ENCODE measurements around the gene F7.
"Not testable (repeated sequence)": the region's sequence is repeated elsewhere in the genome, so short reads cannot be mapped to it uniquely, and the experiment has no call there.

The F7 gene

DNA sequence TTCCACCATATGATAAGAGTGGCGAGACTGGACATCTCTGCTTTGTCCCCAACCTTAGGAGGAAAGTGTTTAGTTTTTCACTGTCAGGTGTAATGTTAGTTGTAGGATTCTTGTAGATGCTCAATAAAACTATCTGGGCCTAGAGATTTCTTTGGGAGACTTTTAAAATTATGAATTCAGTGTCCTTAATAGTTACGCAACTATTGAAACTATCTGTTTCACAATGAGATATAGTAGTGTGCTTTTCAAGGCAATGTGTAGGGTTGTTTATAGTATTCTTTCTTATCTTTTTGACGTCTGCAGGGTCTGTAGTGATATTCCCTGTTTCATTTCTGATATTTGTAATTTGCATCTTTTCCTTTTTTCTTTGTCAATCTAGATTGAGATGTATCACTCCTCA is 33.2 kb upstream of the F7 start:
- no peak for DNase-seq (ENCODE audit: low read depth)

DNA sequence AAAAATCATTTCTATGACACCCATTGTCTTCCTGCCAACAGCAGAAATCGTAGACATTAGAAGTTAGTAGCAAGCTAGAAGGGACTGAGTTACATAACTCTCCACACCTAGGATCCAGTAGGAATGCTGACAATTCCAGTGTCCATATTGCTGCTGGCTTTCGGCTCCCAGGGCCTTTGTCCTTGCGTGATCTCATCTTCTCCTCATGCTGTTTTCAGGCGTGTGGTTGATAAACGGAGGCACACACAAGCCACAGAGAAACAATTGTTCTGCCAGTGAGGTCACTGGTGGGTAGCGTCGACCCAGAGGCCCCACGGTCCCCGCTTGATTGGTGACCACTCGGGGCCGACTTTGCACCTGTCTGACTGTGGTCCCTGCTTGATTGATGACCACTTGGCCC is 31.6 kb upstream of the F7 start:
- no peak for DNase-seq (ENCODE audit: low read depth)

DNA sequence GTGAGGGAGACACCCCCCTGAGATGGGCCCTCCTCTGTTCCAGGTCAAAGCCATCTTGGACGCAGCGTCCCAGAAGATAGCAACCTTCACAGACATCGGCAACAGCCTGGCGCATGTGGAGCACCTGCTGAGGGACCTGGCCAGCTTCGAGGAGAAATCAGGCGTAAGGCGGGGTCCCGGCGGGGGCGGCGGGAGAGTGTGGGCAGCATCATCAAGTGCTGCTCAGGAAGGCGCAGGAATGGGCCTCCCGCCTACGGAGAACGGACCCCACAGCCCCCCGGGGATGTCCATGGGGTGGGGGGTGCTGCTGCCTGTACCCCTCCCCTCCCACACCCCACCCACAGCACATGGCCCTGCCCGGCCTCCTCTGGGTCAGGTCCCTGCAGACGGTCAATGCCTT is 31.2 kb upstream of the F7 start:
- no peak for DNase-seq (ENCODE audit: low read depth)

DNA sequence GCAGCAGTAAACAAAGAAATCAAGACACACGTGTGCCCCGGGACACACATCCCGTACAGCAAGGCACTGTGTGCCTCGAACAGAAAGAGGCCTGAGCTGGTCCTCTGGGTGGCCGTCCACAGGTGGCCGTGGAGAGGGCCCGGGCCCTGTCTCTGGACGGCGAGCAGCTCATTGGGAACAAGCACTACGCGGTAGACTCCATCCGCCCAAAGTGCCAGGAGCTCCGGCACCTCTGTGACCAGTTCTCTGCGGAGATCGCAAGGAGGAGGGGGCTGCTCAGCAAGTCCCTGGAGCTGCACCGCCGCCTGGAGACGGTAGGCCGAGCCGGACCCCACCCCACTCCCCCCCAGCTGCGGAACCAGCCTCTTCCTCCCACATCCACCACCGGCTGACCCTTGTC is 30.7 kb upstream of the F7 start:
- no peak for DNase-seq (ENCODE audit: low read depth)

DNA sequence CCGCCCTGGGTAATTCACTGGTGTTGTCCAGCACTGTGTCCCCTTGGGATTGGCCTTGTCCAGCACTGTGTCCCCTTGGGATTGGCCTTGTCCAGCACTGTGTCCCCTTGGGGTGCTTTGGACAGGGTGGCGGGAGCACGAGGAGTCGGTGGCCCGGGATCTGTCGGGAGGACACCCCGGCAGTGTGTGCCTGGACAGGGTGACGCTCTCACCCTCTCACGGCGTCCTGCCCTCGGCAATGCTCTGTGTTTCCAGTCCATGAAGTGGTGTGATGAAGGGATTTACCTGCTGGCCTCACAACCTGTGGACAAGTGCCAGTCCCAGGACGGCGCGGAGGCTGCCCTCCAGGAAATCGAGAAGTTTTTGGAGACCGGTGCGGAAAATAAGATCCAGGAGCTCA is 29.9 kb upstream of the F7 start:
- no peak for DNase-seq (ENCODE audit: low read depth)

DNA sequence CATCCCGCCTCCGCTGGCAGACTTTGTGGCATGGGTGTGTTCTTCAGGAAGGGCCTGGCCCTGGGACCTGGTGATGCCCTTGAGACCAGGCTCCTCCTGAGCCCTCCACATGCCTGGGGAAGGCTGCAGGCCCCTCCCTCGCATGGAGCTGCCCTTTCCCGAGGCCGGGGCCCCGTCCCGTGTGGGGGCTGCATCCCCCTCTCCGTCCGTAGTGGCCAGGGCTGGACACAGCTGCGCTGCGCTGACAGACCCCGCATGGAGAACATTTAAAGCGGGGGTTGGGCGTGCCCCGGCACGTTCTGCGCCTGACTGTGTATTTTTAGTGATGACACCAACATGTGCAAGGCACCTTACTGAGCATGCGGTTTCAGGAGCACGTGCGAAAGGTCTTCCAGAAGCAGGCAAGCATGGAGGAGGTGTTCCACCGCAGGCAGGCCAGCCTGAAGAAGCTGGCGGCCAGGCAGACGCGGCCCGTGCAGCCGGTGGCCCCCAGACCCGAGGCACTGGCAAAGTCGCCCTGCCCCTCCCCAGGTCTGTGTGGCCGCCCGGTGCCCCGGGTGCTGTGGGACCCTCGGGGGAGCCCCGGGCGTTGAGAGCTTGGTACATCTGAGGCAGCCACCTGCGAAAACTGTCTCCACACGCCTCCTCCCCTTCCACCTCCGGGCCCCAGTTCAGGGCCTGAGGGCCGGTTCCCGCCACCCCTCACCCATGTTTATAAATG is 28.8 kb upstream of the F7 start:
- no peak for DNase-seq (ENCODE audit: low read depth)

DNA sequence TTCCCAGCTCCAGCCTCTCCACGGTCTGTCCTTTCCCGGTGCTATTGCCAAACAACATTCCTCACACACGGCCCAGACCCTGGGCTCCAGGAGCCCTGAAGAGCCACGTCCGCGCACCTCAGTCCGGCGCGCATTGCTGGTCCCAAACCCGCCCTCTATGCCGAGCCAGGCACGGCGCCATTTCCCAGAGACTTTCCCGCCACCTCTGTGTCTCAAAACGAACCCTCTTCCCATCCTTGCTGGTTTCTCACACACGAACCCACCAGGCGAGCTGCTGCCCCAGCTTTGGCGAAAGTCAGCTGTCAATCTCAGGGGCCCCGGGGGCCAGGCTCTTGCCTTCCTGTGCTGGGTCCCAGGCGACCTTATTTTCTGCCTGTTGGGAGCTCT is 28.0 kb upstream of the F7 start:
- no peak for DNase-seq (ENCODE audit: low read depth)

DNA sequence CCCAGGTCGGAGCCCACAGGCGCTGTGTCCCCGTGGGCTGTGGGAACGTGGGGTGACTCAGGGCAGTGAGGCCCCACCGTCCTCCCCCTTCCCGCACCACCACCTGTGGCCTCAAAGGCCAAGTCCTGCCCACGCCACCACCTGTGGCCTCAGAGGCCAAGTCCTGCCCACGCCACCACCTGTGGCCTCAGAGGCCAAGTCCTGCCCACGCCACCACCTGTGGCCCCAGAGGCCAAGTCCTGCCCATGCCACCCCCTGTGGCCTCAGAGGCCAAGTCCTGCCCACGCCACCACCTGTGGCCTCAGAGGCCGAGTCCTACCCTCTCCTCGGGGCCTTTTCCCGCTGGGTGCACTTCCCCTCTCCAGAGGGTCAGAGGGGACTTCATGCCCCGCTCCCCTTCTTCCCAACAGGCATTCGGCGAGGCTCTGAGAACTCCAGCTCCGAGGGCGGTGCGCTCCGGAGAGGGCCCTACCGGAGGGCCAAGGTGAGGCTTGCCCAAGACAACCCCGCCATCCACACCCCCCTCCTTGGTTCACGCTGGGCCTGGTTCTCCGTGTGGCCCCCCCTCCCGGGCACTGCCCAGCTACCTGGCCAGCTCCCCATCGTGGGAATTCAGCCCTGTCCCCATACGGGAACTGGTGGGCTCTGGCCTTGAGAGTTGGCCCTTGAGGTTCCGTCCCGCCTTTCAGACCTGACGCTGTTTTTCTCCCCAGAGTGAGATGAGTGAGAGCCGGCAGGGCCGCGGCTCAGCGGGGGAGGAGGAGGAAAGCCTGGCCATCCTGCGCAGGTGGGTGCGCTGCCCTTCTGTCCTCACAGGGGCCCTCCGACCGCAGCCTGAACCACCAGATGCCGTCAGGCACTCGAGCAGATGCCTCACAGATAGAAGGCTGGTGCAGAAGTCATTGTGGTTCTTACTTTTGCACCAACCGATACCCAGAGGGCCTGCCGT is 27.4 kb upstream of the F7 start:
- DNase-seq (ENCODE audit: low read depth), result no peak

DNA sequence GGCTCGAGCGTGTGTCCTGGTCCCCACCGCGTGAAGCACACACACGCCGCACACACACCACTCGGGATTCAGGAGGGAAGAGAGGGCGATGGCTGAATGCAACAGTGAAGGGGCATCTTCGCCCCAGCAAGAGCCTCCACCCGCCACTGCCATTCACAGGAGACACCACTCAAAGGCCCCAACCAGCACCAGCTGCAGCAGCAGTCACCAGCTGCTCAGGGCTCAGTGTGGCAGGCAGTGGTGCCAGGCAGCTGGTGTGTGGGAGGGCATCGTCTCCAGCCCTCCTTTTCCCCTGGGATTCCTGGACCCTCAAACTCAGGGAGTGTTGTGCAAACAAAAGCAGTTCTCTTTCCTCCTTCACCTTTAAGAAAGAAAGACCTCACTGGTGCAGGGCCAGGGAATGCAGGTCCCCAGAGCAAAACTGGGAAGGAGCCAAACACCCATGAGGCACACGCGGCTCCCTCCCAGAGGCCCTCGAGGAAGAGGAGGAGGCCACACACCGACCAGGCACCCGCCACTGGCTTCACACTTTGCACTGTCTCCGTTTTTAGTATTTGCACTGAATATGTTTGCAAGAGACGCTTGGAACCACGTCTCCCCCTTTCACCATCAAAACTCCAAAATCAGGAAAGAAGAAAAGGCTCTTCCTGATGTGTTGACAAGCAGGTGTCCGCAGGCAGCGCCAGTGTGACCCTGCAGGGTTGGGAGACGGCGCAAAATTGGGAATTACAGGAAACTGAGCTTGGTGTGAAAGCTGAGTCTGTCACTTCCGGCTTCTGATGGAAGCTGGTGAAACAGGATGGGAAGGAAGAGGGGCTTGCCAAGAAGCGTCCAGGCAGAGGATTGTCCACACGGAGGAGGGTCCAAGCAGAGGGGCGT is 26.4 kb upstream of the F7 start:
- DNase-seq (ENCODE audit: low read depth), result no peak

DNA sequence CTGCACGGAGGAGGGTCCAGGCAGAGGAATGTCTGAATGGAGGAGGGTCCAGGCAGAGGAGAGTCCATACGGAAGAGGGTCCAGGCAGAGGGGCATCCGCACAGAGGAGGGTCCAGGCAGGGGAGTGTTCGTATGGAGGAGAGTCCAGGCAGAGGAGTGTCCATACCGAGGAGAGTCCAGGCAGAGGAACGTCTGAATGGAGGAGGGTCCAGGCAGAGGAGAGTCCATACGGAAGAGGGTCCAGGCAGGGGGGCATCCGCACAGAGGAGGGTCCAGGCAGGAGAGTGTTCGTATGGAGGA is 25.9 kb upstream of the F7 start:
- not testable (repeated sequence) for DNase-seq (ENCODE audit: low read depth)

DNA sequence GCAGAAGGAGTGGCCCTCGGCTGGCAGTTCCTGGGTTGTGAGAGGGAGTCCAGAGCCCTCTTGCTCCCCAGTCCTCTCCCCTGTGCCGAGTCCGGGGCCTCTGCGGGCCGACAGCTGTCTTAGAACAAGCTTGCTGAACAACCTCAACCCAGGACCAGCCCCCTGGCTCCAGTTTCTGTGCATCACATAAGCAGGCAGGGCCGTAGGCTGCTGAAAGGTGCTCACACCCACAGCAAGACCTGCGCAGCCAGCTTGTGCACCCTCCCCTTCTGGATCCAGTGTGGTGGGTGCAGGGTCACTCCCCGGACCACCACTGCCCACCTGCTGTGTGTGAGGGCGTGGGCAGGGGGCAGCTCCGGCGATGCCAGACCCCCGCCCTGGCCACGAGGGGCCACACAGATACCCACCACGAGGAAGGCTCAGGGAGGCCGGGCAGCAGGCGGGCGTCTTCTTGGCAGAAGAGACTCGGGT is 25.2 kb upstream of the F7 start:
- DNase-seq (ENCODE audit: low read depth), result no peak

DNA sequence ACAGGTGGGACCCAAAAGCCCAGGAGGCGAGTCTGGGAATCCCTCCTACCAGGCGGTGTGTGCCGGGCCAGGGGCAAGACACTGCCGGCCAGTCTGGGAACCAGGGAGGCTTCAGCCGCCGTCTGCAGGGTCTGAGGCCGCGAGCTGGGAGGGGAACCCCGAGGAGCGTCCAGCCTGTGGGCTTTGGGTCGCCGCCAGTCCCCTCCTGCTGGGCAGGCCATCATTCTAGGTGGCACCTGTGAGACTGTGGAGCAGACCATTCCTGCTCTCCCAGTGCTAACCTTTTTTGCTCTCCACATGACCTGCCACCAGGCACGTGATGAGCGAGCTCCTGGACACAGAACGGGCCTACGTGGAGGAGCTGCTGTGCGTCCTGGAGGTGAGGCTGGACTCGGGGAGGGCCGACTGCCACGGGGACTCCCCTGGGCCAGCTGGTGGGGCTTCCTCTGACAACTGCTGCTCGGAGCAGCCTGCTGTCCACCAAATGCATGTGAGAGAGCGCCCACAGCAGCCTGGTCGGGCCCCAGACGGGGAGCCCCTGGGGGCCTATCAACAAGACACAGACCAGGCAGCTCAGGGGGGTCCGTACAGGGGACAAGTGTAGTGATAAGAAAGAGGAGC is 24.6 kb upstream of the F7 start:
- no peak for DNase-seq (ENCODE audit: low read depth)

DNA sequence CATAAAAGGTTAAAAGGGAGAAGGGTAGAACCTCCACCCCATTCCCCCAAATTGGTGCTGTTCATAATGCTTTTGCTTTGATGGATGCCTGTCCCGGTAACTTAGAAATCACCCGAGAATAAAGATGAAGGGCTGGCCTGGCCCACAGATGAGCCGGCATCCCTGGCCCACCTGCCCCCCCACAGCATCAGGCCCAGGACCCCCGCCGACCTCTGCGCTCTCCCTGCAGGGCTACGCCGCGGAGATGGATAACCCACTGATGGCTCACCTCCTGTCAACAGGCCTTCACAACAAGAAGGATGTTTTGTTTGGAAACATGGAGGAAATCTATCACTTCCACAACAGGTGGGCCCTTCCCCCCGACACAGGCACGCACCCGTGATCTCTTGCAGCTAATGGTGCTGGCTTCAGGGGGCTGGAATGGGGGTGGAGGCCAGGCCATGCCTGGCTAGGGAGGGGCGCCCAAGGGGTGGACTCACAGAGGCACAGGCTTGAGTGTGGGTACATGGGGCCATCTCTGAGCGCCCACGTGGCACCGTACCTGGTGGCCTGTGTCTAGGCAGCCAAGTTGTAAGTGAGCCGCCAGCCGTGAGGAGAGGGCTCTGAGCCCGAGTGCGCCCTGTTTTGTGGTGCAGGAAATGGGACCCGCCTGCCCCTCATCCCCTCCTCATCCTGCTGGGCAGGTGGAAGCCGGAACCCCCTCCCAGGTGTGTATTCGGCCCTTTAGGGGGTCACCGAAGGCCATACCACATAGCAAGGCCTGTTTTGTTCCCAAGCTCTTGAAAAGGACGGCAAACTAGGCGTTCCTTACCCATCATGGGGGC is 23.2 kb upstream of the F7 start:
- no peak for DNase-seq (ENCODE audit: low read depth)

DNA sequence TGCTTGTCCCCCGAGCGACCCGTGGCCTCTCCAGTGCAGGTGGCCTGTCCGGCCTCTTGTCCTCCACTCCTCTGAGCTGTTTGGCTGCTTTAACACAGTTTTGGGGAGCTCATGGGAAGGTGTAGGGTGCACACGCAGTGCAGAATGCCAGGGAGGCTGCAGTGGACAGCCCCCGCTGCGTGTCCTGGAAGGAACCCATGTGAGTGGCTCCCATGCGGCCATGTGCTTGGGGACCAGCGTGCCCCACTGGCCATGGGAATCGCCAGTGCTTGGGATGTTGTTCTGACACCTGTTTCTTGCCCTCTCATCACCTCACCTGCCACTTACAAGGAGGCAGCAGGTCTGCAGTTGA is 22.6 kb upstream of the F7 start:
- DNase-seq (ENCODE audit: low read depth), result no peak

DNA sequence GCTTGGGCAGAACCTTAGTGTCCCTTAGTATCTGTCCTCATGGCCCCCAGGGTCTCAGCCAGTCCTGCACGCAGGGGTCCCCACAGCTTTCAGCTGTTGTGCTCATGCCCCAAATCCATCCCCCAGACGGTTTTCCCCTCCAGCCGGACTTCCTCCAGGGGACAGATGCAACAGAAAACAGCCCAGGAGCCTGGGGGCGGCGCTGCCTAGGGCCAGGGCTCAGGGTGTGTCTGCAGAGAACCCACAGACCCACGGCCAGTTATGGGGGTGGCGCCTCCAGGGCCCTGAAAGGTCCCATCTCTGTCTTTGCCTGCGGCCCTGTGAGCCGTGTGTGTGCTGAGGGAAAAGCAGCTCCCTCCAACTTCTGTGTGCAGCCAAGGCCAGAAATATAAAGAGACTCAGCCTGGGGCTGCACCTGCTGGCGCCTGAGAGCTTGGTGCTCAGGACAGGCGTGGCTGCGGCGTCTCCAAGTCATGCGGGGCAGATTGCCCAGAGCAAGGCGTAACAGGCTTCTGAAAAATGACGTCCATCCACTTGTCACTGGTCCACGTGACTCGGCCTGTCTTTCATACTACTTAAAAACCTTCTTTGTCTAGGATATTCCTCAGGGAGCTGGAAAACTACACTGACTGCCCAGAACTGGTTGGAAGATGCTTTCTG is 22.1 kb upstream of the F7 start:
- no peak for DNase-seq (ENCODE audit: low read depth)

DNA sequence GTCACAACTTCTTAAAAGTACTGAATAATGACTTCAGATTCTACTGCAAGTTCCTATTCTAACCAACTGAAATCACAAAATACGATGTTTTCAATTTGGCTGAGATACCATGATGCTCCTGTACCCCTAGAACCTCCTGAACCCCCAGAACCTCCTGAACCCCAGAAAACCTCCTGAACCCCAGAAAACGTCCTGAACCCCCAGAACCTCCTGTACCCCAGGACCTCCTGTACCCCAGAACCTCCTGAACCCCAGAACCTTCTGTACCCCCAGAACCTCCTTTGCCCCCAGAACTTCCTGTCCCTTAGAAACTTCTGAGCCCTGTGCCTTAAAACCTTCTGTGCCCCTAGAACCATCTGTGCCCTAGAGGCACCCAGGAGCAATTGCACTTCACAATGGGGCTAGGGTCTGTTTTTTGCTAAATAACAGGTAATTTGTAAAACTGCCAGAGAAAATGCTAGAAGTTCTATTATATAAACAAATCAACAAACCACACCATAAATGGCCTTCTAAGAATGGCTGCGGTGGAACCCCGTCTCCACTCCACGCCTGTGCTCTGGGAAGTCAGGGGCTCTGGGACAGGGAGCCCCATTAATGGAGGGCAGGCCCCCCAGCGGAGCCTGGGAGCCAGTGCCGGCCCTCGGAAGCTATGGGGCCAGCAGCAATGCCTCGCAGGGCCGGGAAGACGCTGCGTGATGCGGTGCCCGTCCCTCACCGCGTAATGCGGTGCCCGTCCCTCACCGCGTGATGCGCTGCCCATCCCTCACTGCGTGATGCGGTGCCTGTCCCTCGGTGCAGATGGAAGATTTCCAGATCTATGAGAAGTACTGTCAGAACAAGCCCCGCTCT is 21.3 kb upstream of the F7 start:
- DNase-seq (ENCODE audit: low read depth), result no peak

DNA sequence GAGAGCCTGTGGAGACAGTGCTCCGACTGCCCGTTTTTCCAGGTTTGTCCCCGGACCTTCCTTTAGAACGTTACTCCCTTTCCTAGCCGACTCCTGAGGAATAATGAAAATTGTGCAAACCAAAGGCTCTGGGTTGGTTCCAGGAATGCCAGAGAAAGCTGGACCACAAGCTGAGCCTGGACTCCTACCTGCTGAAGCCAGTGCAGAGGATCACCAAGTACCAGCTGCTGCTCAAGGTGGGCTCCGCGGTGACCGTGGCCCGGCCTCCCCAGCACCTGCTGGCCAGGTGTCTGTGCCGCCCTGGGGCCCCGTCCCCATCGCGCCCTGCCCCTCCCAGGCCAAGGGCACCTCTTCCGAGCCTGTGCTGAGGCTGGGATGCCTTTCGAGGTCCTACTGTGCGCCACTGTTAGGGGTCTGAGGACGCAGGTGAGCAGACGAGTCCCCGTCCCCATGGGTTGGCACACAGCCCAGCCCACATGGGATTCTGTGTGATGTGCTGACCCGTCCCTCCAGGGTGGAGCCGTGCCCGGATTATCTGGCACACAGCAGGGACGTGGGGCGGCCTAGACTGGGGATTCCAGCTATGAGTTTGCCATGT is 20.5 kb upstream of the F7 start:
- no peak for DNase-seq (ENCODE audit: low read depth)

DNA sequence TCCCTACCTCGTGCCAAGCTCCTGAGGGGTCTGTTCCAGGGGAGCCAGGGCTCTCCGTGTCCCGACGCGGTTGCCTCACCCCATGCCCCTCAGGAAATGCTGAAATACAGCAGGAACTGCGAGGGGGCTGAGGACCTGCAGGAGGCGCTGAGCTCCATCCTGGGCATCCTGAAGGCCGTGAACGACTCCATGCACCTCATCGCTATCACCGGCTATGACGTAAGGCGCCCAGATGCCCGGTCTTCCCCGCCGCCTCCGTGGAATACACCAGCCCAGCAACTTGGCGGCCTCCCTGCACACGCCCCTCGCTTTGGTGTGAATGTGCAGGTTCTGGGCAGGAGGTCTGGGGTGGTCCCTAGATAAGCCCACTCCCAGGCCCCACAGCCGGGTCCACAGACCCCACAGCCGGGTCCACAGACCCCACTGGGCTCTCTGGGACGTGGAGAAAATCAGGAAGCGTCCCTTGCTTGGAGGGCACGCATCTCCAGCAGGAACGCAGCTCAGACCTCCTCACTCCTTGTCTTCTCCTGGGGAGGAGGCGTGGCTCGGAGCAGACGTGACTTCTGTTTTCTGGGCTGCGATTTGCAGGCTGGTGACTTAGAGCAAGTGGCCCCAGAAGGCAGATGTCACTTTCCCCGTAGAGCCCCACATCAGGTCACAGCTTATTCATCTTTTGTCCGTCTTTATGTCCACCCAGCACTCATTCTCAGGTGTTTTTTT is 19.4 kb upstream of the F7 start:
- DNase-seq (ENCODE audit: low read depth), result no peak
